Measurements from ENCODE around the gene FAM32A.

The FAM32A gene

DNA sequence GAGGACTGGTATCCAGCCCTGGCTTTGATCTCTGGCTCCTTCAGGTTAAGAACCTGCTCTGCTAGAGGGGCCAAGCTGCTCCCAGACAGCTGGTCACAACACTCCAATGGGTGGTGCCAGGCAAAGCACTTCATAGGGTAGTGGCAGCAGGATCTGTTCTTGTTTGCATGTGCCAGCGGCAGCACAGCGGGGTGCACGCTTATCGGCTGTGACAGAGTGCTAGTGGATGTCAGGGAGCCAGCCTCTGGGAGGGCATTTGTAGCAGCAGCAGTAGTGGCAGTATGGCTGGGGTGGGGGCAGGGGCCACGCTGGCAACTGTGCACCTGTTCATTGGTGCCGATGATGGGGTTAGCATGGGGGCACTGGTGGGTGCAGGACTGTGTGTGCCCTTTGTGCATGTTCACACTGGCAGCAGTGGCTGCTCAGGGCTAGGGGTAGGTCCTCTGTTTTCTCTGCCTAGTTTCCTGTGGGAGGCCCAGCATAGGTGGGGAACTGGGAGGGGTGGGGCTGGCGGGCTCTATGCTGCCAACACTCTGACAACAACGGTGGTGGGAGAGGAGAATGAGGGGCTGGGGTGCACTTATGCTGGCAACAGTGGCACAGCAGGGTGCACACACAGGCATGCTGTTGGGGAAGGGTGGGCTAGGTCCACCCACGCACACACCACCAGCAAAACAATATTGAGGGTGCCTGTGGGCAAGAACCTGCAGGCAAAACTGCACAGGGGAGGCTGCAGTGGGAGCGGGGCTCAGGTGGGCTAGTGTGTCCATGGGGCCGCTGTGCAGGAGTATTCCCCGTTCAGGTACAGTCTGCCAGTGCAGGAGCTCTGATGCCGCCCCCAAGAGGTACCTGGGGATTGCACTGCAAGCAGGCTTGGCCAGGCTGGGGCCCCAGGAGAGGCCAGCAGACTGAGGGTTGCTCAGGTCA, 31.8 kb downstream of the FAM32A start:
- Histone ChIP-seq H3K4me3 (ENCODE audit: insufficient read length, low read depth) (no peak overlapping the region), H3K27me3 (ENCODE audit: insufficient read depth, insufficient read length) (no peaks in the 10 kb centered on the region), H3K4me1 (ENCODE audit: insufficient read depth, insufficient read length) (no peaks in the 10 kb centered on the region), H3K9ac (ENCODE audit: insufficient read length, low read depth) (no peak overlapping the region), H3K9me3 (ENCODE audit: insufficient read depth, low read length) (peaks cover 36% of the 10 kb centered on the region), H3K36me3 (ENCODE audit: insufficient read depth, insufficient read length, low read length) (peaks cover 40% of the 10 kb centered on the region)
- TF ChIP-seq YY1 (IDR thresholded peaks at IDR 0.05; ENCODE audit: insufficient read depth, insufficient read length) (no peak), SUZ12 (IDR thresholded peaks at IDR 0.05; ENCODE audit: extremely low read depth, insufficient read depth, insufficient read length) (no peak), ZNF274 (IDR thresholded peaks at IDR 0.05; ENCODE audit: low read depth, low read length) (no peak)
- no peak for DNase-seq (ENCODE audit: low read depth, low spot score)

DNA sequence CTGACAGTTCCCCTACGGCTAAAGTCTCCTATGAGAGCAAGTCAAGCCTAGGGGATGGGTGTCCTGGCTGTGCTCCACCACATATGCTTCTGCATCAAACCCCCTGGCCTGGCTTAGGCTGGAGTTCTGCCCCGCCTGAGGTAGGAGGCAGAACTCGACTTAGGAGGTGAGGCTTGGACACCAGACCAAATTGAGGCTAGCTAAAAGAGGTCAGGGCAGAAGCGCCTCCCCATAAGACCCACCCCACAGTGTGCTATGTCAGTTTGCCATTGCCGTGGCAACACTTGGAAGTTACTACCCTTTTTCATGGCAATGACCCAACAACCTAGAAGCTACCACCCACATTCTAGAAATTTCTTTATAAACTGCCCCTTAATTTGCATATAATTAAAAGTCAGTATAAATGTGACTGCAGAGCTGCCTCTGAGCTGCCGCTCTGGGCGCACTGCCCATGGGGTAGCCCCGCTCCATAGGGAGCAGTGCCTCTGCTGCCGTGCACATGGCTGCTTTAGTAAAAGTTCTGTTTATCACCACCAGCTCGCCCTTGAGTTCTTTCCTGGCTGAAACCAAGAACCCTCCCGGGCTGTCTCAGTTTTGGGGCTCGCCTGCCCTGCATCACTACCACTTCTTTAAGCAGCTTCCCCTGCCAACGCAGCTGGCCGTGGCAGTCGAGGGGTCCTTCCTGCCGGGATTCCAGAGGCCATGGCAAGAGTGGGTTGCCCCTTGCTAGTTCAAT, 32.7 kb downstream of the FAM32A start:
- no peak for DNase-seq (ENCODE audit: low read depth, low spot score)
- no peak for TF ChIP-seq SUZ12 (IDR thresholded peaks at IDR 0.05; ENCODE audit: extremely low read depth, insufficient read depth, insufficient read length)
- TF ChIP-seq YY1 (IDR thresholded peaks at IDR 0.05; ENCODE audit: insufficient read depth, insufficient read length): no peak
- TF ChIP-seq ZNF274 (IDR thresholded peaks at IDR 0.05; ENCODE audit: low read depth, low read length): no peak
- no peaks in the 10 kb centered on the region for H3K4me1 ChIP-seq (ENCODE audit: insufficient read depth, insufficient read length)
- H3K9me3 ChIP-seq (ENCODE audit: insufficient read depth, low read length): peaks cover 42% of the 10 kb centered on the region
- peaks cover 44% of the 10 kb centered on the region for H3K36me3 ChIP-seq (ENCODE audit: insufficient read depth, insufficient read length, low read length)
- H3K27me3 ChIP-seq (ENCODE audit: insufficient read depth, insufficient read length): no peaks in the 10 kb centered on the region
- H3K9ac ChIP-seq (ENCODE audit: insufficient read length, low read depth): no peak overlapping the region
- H3K4me3 ChIP-seq (ENCODE audit: insufficient read length, low read depth): no peak overlapping the region

DNA sequence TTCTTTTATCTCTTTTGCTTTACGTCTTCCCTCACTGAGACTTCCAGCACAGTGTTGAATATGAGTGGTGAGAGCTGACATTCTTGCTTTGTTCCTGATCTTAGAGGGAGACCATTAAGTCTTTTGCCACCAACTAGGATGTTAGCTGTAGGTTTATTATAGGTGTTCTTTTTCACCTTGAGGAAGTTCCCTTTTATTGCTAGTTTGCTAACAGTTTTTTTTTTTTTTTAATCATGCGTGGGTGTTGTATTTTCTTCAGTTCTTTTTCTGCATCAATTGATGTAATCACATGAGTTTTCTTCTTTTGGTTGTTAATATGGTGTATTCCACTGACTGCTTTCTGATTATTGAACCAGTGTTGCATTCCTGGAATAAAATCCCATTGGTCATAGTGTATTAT, 33.6 kb downstream of the FAM32A start:
- no peak for TF ChIP-seq SUZ12 (IDR thresholded peaks at IDR 0.05; ENCODE audit: extremely low read depth, insufficient read depth, insufficient read length)
- TF ChIP-seq YY1 (IDR thresholded peaks at IDR 0.05; ENCODE audit: insufficient read depth, insufficient read length): no peak
- no peak for TF ChIP-seq ZNF274 (IDR thresholded peaks at IDR 0.05; ENCODE audit: low read depth, low read length)
- DNase-seq (ENCODE audit: low read depth, low spot score): no peak
- Histone ChIP-seq H3K27me3 (ENCODE audit: insufficient read depth, insufficient read length) (no peaks in the 10 kb centered on the region), H3K4me3 (ENCODE audit: insufficient read length, low read depth) (no peak overlapping the region), H3K4me1 (ENCODE audit: insufficient read depth, insufficient read length) (no peaks in the 10 kb centered on the region), H3K9me3 (ENCODE audit: insufficient read depth, low read length) (peaks cover 42% of the 10 kb centered on the region), H3K9ac (ENCODE audit: insufficient read length, low read depth) (no peak overlapping the region), H3K36me3 (ENCODE audit: insufficient read depth, insufficient read length, low read length) (peaks cover 54% of the 10 kb centered on the region)

GRCh38 chr19:16222806-16223205, 37.6 kb downstream of the FAM32A start:
- peaks cover 77% of the 10 kb centered on the region for H3K36me3 ChIP-seq (ENCODE audit: insufficient read depth, insufficient read length, low read length)
- no peaks in the 10 kb centered on the region for H3K27me3 ChIP-seq (ENCODE audit: insufficient read depth, insufficient read length)
- H3K9ac ChIP-seq (ENCODE audit: insufficient read length, low read depth): no peak overlapping the region
- no peak overlapping the region for H3K4me3 ChIP-seq (ENCODE audit: insufficient read length, low read depth)
- H3K9me3 ChIP-seq (ENCODE audit: insufficient read depth, low read length): peaks cover 42% of the 10 kb centered on the region
- DNase-seq (ENCODE audit: low read depth, low spot score): no peak
- TF ChIP-seq YY1 (IDR thresholded peaks at IDR 0.05; ENCODE audit: insufficient read depth, insufficient read length) (no peak), ZNF274 (IDR thresholded peaks at IDR 0.05; ENCODE audit: low read depth, low read length) (no peak), SUZ12 (IDR thresholded peaks at IDR 0.05; ENCODE audit: extremely low read depth, insufficient read depth, insufficient read length) (no peak)
- H3K4me1 ChIP-seq (ENCODE audit: insufficient read depth, insufficient read length): no peaks in the 10 kb centered on the region

GRCh38 chr19:16223746-16224145, 38.5 kb downstream of the FAM32A start:
- no peaks in the 10 kb centered on the region for H3K4me1 ChIP-seq (ENCODE audit: insufficient read depth, insufficient read length)
- no peak overlapping the region for H3K9ac ChIP-seq (ENCODE audit: insufficient read length, low read depth)
- no peak overlapping the region for H3K4me3 ChIP-seq (ENCODE audit: insufficient read length, low read depth)
- H3K27me3 ChIP-seq (ENCODE audit: insufficient read depth, insufficient read length): no peaks in the 10 kb centered on the region
- TF ChIP-seq ZNF274 (IDR thresholded peaks at IDR 0.05; ENCODE audit: low read depth, low read length) (no peak), SUZ12 (IDR thresholded peaks at IDR 0.05; ENCODE audit: extremely low read depth, insufficient read depth, insufficient read length) (no peak), YY1 (IDR thresholded peaks at IDR 0.05; ENCODE audit: insufficient read depth, insufficient read length) (no peak)
- no peak for DNase-seq (ENCODE audit: low read depth, low spot score)
- peaks cover 33% of the 10 kb centered on the region for H3K9me3 ChIP-seq (ENCODE audit: insufficient read depth, low read length)
- H3K36me3 ChIP-seq (ENCODE audit: insufficient read depth, insufficient read length, low read length): peaks cover 77% of the 10 kb centered on the region

GRCh38 chr19:16224293-16225045, 39.3 kb downstream of the FAM32A start:
- DNase-seq (ENCODE audit: low read depth, low spot score): no peak
- Histone ChIP-seq H3K4me3 (ENCODE audit: insufficient read length, low read depth) (no peak overlapping the region), H3K27me3 (ENCODE audit: insufficient read depth, insufficient read length) (no peaks in the 10 kb centered on the region), H3K4me1 (ENCODE audit: insufficient read depth, insufficient read length) (no peaks in the 10 kb centered on the region), H3K9ac (ENCODE audit: insufficient read length, low read depth) (no peak overlapping the region), H3K9me3 (ENCODE audit: insufficient read depth, low read length) (peaks cover 31% of the 10 kb centered on the region), H3K36me3 (ENCODE audit: insufficient read depth, insufficient read length, low read length) (peaks cover 84% of the 10 kb centered on the region)
- TF ChIP-seq YY1 (IDR thresholded peaks at IDR 0.05; ENCODE audit: insufficient read depth, insufficient read length) (no peak), ZNF274 (IDR thresholded peaks at IDR 0.05; ENCODE audit: low read depth, low read length) (no peak), SUZ12 (IDR thresholded peaks at IDR 0.05; ENCODE audit: extremely low read depth, insufficient read depth, insufficient read length) (no peak)
